ENCODE data around the gene RBM34.

- TF ChIP-seq, protein P1, sequence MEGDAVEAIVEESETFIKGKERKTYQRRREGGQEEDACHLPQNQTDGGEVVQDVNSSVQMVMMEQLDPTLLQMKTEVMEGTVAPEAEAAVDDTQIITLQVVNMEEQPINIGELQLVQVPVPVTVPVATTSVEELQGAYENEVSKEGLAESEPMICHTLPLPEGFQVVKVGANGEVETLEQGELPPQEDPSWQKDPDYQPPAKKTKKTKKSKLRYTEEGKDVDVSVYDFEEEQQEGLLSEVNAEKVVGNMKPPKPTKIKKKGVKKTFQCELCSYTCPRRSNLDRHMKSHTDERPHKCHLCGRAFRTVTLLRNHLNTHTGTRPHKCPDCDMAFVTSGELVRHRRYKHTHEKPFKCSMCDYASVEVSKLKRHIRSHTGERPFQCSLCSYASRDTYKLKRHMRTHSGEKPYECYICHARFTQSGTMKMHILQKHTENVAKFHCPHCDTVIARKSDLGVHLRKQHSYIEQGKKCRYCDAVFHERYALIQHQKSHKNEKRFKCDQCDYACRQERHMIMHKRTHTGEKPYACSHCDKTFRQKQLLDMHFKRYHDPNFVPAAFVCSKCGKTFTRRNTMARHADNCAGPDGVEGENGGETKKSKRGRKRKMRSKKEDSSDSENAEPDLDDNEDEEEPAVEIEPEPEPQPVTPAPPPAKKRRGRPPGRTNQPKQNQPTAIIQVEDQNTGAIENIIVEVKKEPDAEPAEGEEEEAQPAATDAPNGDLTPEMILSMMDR (IDR thresholded peaks at IDR 0.05), result no peak
- TF ChIP-seq SIN3A (IDR thresholded peaks at IDR 0.05; ENCODE audit: borderline replicate concordance, insufficient read depth, low read depth, low read length) (no peak), POLR2AphosphoS5 (IDR thresholded peaks at IDR 0.05; ENCODE audit: low read depth, low read length) (no peak), REST (IDR thresholded peaks at IDR 0.05; ENCODE audit: insufficient read depth in 1 of 2, low read depth in 2 of 2, low read length in 1 of 2) (no peak), TCF7L2 (IDR thresholded peaks at IDR 0.05; ENCODE audit: low read depth, low read length) (no peak)
Measured at GRCh38 chr1:235151033-235151432, 10.0 kb downstream of the RBM34 start.

Measured in Panc1 (cell line).